NCI-H2171 (cell line): ENCODE results near the gene DENND1B.

ENCODE experiments used
- DNase-seq: peaks from one replicate; lab custom pipeline; 2025; lab: John Stamatoyannopoulos, UW

Gene DENND1B

DNA sequence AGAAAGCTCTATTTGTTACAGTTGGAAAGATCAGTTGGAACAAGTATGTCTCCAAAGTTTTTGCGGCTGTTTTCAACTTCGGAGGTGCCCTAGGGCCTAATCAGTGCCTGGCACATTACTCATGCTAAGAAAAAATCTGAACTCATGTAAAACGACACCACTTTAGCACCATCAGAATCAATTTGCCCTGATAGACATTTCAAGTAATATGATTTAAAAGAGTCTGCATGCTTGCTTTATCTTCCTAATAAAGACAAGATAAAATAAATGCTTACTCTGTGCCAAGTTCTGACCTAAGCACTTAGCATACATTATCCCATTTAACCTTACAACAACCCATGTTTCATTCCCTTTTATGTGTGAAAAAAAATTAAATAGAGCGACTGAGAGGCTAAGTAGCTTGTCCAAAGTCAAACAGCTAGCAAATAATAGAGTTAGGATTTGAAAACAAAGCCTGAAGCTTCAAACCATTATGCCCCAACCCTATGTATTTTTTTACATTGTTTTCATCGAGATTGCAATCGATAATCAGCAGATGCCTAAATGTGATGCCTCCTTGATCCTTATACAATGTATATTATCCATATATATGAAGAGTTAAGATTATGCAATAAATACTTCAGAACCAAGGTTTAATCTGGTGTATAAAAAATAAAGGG lies 91.3 kb downstream of the DENND1B start:
- DNase-seq = no peak

DNA sequence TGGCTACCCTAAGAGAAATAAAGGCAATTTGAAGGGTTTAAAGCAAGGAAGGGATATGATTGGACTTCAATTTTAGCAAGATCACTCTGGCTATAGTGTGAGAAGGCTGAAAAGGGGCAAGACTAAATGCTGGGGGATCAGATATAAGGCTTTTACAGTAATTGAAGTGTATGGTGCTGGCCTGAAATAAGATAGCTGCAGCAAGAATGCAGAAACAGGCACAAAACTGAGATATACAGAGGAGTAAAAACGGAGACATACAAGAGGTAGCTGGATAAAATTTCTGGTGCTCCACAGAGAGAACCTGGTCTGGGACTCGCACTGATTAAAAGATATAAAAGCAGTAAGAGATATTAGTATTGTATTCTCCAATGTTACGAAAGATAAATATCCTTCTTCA lies 92.0 kb downstream of the DENND1B start:
- DNase-seq = no peak

GRCh38 chr1:197680311-197680710 lies 95.0 kb downstream of the DENND1B start:
- DNase-seq = no peak

- DNase-seq = no peak
Observed at GRCh38 chr1:197677752-197678295, 97.5 kb downstream of the DENND1B start.

- no peak for DNase-seq
Observed at GRCh38 chr1:197677313-197677712, 98.0 kb downstream of the DENND1B start.

- DNase-seq = peak; percentile 90
Observed at GRCh38 chr1:197675583-197676208, 99.6 kb downstream of the DENND1B start.

DNA sequence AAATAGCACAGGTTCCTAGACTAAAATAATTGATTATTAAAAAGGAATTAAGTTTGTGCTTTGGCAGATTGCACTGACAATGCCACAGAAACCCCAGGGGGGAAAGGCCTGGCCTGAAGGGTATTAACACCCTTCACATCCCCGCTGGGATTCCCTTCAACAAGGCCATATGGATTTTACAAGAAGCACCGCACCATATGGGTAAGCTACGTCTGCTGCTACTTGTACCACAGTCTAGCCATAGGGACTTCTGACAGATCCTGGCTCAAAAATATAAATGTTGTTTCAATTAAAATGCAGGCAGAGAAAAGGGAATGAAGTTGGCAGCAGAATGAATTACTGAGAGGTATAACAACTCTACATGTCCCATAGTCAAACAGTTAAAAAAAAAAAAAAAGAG lies 101.0 kb downstream of the DENND1B start:
- peak; percentile 89 for DNase-seq

GRCh38 chr1:197673292-197673691 lies 102.0 kb downstream of the DENND1B start:
- DNase-seq = no peak

DNA sequence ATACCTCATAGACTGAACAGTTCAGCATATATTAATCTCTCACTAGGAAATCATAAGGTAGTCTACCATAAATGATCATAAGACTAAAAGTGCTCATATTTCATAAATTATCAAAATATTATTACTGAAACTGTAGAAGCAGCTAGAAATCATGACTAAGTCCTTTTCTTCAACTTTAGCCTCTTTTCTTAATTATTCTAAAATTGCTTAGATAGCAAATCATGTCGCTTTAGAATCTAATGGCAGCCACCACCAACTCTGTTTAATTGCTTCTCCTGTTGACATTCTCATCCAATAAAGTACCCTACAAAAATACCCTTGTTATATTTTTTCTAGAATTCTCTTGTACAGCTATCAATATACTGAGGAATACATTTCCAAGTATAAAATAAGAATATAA lies 102.9 kb downstream of the DENND1B start:
- DNase-seq = no peak

- DNase-seq = no peak
Observed at GRCh38 chr1:197671920-197672319, 103.4 kb downstream of the DENND1B start.

DNA sequence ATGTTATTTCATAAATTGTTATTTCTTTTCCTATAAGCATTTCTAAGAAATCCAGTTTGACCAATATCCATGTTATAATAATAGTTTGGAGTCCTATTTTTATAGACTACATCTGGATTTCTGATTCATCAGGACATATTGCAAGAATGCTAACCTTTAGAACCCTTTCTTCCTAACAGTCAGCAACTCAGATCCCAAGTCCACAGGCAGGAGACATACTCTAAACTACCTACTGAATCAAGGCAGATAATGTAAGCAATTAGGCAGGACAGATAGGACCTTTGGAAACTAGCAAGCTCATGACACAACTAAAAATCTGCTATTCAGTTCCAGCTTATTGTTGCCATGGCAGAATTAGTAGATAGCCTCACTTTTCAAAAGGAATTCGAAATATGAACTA lies 104.1 kb downstream of the DENND1B start:
- DNase-seq = no peak

GRCh38 chr1:197666769-197667285 lies 108.5 kb downstream of the DENND1B start:
- no peak for DNase-seq

GRCh38 chr1:197664391-197664790 lies 110.9 kb downstream of the DENND1B start:
- no peak for DNase-seq

GRCh38 chr1:197663162-197663953 lies 111.9 kb downstream of the DENND1B start:
- no peak for DNase-seq

DNA sequence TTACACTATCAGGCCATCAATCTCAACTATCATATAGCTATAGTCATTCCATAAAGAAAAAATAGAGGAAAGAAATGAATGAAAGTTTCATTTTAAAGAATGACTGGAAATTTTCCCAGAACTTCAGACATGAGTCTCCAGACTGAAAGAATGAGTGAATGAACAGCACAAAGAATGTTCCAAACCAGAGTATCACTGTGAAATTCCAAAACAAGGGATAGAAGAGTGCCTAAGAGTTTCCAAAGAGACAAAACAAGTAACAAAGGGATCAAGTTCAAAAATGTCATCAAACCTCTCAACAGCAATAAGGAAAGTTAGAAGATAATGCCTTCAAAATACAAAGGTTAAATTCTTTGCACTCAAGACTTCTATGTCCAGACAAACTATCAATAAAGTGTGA lies 114.9 kb downstream of the DENND1B start:
- no peak for DNase-seq

GRCh38 chr1:197659171-197659570 lies 116.1 kb downstream of the DENND1B start:
- no peak for DNase-seq

- no peak for DNase-seq
Observed at GRCh38 chr1:197649188-197649587, 126.1 kb downstream of the DENND1B start.

DNA sequence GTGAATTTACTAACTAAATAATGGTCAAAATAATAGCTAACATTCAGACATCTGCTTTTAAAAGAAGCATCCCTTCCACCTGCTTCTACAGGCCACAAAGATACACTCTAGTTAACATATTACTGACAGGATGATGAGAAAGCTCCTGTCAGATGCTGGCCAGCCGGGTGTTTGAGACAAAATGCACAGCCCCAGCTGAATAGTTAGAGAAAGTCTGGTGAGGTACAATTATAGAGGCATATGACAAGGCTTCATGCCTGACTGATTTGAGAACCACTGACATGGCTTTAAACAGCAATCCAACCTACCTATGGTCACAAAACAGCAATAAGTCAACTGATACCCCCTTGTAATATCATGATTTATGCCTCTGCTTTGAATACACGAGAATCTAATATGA lies 137.0 kb downstream of the DENND1B start:
- DNase-seq = no peak

- DNase-seq = no peak
Observed at GRCh38 chr1:197637406-197637805, 137.9 kb downstream of the DENND1B start.

DNA sequence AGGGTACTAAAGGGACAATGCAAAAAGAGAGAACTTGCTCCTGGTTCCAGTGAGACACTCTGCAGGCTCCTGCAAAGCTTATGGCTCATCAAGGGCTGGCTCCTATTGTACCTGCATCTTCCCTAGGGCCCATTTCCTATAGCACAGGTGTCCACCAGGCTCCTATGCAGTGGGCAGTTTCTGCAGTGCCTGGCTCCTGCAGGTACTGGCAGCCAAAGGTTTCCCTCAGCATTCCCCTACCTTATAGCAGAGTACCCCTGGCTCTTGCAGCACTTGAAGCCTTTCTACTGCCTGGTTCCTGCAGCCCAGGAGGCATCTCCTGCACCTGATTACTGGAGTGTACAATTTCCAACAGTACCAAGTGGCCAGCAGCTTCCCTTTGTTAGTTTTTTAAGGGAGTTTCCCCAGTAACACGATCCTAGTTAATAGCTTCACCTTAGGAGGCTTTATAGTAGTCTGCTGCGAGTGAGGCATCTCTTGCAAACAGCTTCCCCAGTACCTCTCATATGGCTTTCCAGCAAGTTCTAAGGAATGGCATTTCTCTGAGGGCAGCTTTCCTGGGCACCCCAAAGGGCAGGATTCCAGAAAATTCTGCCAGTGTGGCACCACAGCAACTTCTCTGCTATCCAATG lies 141.7 kb downstream of the DENND1B start:
- DNase-seq = no peak

DNA sequence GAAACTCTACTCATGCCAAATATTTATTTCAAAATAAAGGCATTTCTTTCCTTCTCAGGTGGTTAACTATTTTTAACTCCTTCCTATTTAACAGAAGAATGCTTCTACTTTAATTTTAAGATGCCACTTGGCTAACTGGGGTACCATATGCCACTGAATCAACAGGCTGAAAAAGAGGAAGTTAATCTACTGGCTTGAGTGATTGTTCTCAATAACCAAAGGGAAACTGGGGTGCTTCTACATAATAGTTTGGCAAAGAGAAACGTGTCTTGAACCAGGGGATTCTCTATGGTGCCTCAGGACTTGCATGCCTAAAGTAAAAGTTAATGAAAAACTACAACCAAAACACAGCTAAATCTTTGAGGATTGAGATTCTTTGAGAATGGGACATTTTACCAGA lies 142.6 kb downstream of the DENND1B start:
- DNase-seq = no peak

DNA sequence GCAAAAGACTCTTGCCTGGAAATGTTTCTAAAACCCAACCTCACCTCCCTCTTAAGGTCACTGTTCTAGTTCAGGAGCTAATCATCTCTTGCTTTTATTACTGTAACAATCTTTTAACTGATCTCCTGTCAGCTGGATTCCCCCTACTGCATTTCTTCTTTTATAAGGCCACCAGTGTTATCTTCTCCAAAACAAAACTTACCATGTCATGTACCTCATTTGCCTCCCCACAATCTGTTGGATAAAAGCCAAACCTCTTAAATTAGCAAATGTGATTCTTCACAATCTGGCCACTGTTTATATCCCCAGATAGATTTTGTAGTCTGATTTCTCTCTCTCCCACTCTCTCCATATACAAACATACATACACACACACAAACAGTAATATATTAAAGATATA lies 143.3 kb downstream of the DENND1B start:
- peak; percentile 7 for DNase-seq
